Activated naive CD4-positive, alpha-beta T cell treated with anti-CD3 and anti-CD28 coated beads for 36 hours (primary cell): ENCODE data around the gene SLC22A5. TPM values are rescaled to one million over a fixed set of nuclear protein-coding genes. Genes with fewer than 3 reads are reported as not detected.
"Not testable (repeated sequence)": the region's sequence is repeated elsewhere in the genome, so short reads cannot be mapped to it uniquely, and the experiment has no call there.

Source experiments
- CTCF ChIA-PET: fragments of 350-600 bp; sonication (Branson Sonifier 250); formaldehyde crosslinking; loops from one replicate; lab custom pipeline; 2021; ENCODE audit warnings: antibody characterized with exemption; lab: Charles Lee
- DNase-seq: peaks from one replicate; pipeline ENCODE4 v3.0.0-alpha.2; 2020
- H3K27ac Mint-ChIP-seq: one replicate; pipeline ENCODE4 v1.8.0; 2021; ENCODE audit warnings: mild to moderate bottlenecking, mixed read lengths
- H3K27me3 Mint-ChIP-seq: one replicate; pipeline ENCODE4 v1.8.0; 2021; ENCODE audit warnings: low read depth, mixed read lengths
- H3K36me3 Mint-ChIP-seq: one replicate; pipeline ENCODE4 v1.8.0; 2021; ENCODE audit warnings: low read depth, mixed read lengths
- H3K4me1 Mint-ChIP-seq: one replicate; pipeline ENCODE4 v1.8.0; 2021; ENCODE audit warnings: low read depth, mixed read lengths
- H3K4me3 Mint-ChIP-seq: one replicate; pipeline ENCODE4 v1.8.0; 2021; ENCODE audit warnings: mild to moderate bottlenecking, moderate library complexity, mixed read lengths
- H3K9me3 Mint-ChIP-seq: one replicate; pipeline ENCODE4 v1.8.0; 2021; ENCODE audit warnings: mixed read lengths
- intact Hi-C: fragments of 100-400 bp; cut with micrococcal nuclease; formaldehyde crosslinking; loops from one replicate; pipeline ENCODE4 v1.15.1; 2023
- total RNA-seq, 2 experiments: library from RNA; stranded (reverse); gene quantifications; one replicate each; pipeline ENCODE4 v1.2.3, GENCODE V29; 2021

The SLC22A5 gene
- total RNA-seq, 2 experiments from 2014 or later, result 3.1 to 3.6 TPM

- Mint-ChIP-seq H3K9me3 (no peaks in the 10 kb centered on the region), H3K4me1 (peaks cover 88% of the 10 kb centered on the region), H3K36me3 (peaks cover 19% of the 10 kb centered on the region), H3K4me3 (no peak overlapping the region), H3K27ac (no peak overlapping the region), H3K27me3 (no peaks in the 10 kb centered on the region)
- no peak for DNase-seq
- intact Hi-C loops, result loop anchor here (10.0 kb wide), 1 partner anchor 622 kb away; the partner anchor contains the start of gene HSPA4
- CTCF ChIA-PET, result no interaction called here
Observed at GRCh38 chr5:132433141-132433540, 63.6 kb downstream of the SLC22A5 start.

- CTCF ChIA-PET, result interaction anchor here (0.8 kb wide), 1 partner anchor 8 kb away, joined by 3 read pairs; no protein-coding TSS in a partner anchor
- intact Hi-C loops, result loop anchor here (10.0 kb wide), 1 partner anchor 620 kb away; the partner anchor contains the start of gene HSPA4
- Mint-ChIP-seq H3K9me3 (no peaks in the 10 kb centered on the region), H3K36me3 (peaks cover 19% of the 10 kb centered on the region), H3K4me1 (peaks cover 86% of the 10 kb centered on the region), H3K4me3 (no peak overlapping the region), H3K27ac (no peak overlapping the region), H3K27me3 (no peaks in the 10 kb centered on the region)
- DNase-seq, result no peak
Observed at GRCh38 chr5:132434416-132435286, 65.1 kb downstream of the SLC22A5 start.

GRCh38 chr5:132435447-132435846 lies 65.9 kb downstream of the SLC22A5 start:
- intact Hi-C loops, result loop anchor here (10.0 kb wide), 1 partner anchor 619 kb away; the partner anchor contains the start of gene HSPA4
- CTCF ChIA-PET, result interaction anchor here (0.8 to 1.5 kb wide), 2 partner anchors 9 to 34 kb away, joined by 3 read pairs; no protein-coding TSS in a partner anchor
- no peak for DNase-seq
- Mint-ChIP-seq H3K4me3 (no peak overlapping the region), H3K9me3 (no peaks in the 10 kb centered on the region), H3K27ac (no peak overlapping the region), H3K4me1 (peaks cover 86% of the 10 kb centered on the region), H3K27me3 (no peaks in the 10 kb centered on the region), H3K36me3 (peaks cover 17% of the 10 kb centered on the region)

- Mint-ChIP-seq H3K9me3 (no peaks in the 10 kb centered on the region), H3K27ac (no peak overlapping the region), H3K27me3 (no peaks in the 10 kb centered on the region), H3K36me3 (peaks cover 13% of the 10 kb centered on the region), H3K4me3 (no peak overlapping the region), H3K4me1 (peaks cover 86% of the 10 kb centered on the region)
- no peak for DNase-seq
- CTCF ChIA-PET, result interaction anchor here (0.8 to 1.5 kb wide), 4 partner anchors 9 to 34 kb away, joined by 3 to 5 read pairs (median 3); no protein-coding TSS in a partner anchor
- intact Hi-C loops, result loop anchor here (10.0 kb wide), 1 partner anchor 619 kb away; the partner anchor contains the start of gene HSPA4
Observed at GRCh38 chr5:132435886-132436285, 66.4 kb downstream of the SLC22A5 start.

- CTCF ChIA-PET, result interaction anchor here (1.1 to 1.5 kb wide), 6 partner anchors 10 to 42 kb away, joined by 3 to 5 read pairs (median 4); no protein-coding TSS in a partner anchor
- H3K4me3 Mint-ChIP-seq, result no peak overlapping the region
Observed at GRCh38 chr5:132436936-132437335, 67.4 kb downstream of the SLC22A5 start.

GRCh38 chr5:132437604-132438266 lies 68.2 kb downstream of the SLC22A5 start:
- CTCF ChIA-PET, result interaction anchor here (0.6 to 2.1 kb wide), 10 partner anchors 8 to 63 kb away, joined by 3 to 6 read pairs (median 4); no protein-coding TSS in a partner anchor
- peak overlapping the region; percentile 81 for H3K27ac Mint-ChIP-seq
- peak overlapping the region; percentile 46 for H3K4me3 Mint-ChIP-seq
- no peaks in the 10 kb centered on the region for H3K9me3 Mint-ChIP-seq
- DNase-seq, result peak; percentile 83
- peaks cover 10% of the 10 kb centered on the region for H3K36me3 Mint-ChIP-seq
- H3K4me1 Mint-ChIP-seq, result peaks cover 83% of the 10 kb centered on the region
- intact Hi-C loops, result loop anchor here (1.0 to 10.0 kb wide), 5 partner anchors 9 to 617 kb away; partner anchors contain the start of gene HSPA4
- no peaks in the 10 kb centered on the region for H3K27me3 Mint-ChIP-seq

More at GRCh38 chr5:132436936-132437335, 67.4 kb downstream of the SLC22A5 start:
- intact Hi-C loops, result loop anchor here (1.0 to 10.0 kb wide), 5 partner anchors 9 to 618 kb away; partner anchors contain the start of gene HSPA4
- peaks cover 10% of the 10 kb centered on the region for H3K36me3 Mint-ChIP-seq
- no peak for DNase-seq
- no peaks in the 10 kb centered on the region for H3K27me3 Mint-ChIP-seq
- H3K27ac Mint-ChIP-seq, result peak overlapping the region; percentile 81
- H3K9me3 Mint-ChIP-seq, result no peaks in the 10 kb centered on the region
- H3K4me1 Mint-ChIP-seq, result peaks cover 84% of the 10 kb centered on the region

- DNase-seq, H3K27me3 Mint-ChIP-seq, H3K36me3 Mint-ChIP-seq, H3K9me3 Mint-ChIP-seq: not testable (repeated sequence)
- peak overlapping the region; percentile 81 for H3K27ac Mint-ChIP-seq
- CTCF ChIA-PET, result interaction anchor here (0.6 to 2.2 kb wide), 11 partner anchors 9 to 63 kb away, joined by 3 to 6 read pairs (median 4); no protein-coding TSS in a partner anchor
- intact Hi-C loops, result loop anchor here (10.0 kb wide), 1 partner anchor 617 kb away; the partner anchor contains the start of gene HSPA4
- H3K4me3 Mint-ChIP-seq, result peak overlapping the region; percentile 19
- H3K4me1 Mint-ChIP-seq, result peaks cover 83% of the 10 kb centered on the region
Observed at GRCh38 chr5:132438267-132438645, 68.7 kb downstream of the SLC22A5 start.

- intact Hi-C loops, result loop anchor here (1.0 to 10.0 kb wide), 2 partner anchors 49 to 616 kb away; partner anchors contain the start of gene HSPA4
- no peak for DNase-seq
- H3K4me3 Mint-ChIP-seq, result no peak overlapping the region
- H3K4me1 Mint-ChIP-seq, result peaks cover 88% of the 10 kb centered on the region
- H3K36me3 Mint-ChIP-seq, result peaks cover 7% of the 10 kb centered on the region
- peak overlapping the region; percentile 21 for H3K27ac Mint-ChIP-seq
- CTCF ChIA-PET, result interaction anchor here (0.8 to 2.2 kb wide), 10 partner anchors 8 to 62 kb away, joined by 3 to 6 read pairs (median 4); no protein-coding TSS in a partner anchor
- no peaks in the 10 kb centered on the region for H3K27me3 Mint-ChIP-seq
- H3K9me3 Mint-ChIP-seq, result no peaks in the 10 kb centered on the region
Observed at GRCh38 chr5:132438917-132439316, 69.4 kb downstream of the SLC22A5 start.

GRCh38 chr5:132439521-132440089 lies 70.1 kb downstream of the SLC22A5 start:
- Mint-ChIP-seq H3K4me1 (peaks cover 87% of the 10 kb centered on the region), H3K36me3 (peaks cover 6% of the 10 kb centered on the region), H3K27me3 (no peaks in the 10 kb centered on the region), H3K9me3 (no peaks in the 10 kb centered on the region), H3K4me3 (no peak overlapping the region), H3K27ac (peak overlapping the region; percentile 15)
- DNase-seq, result peak; percentile 67
- CTCF ChIA-PET, result interaction anchor here (0.7 to 2.2 kb wide), 8 partner anchors 9 to 61 kb away, joined by 3 to 6 read pairs (median 4); no protein-coding TSS in a partner anchor
- intact Hi-C loops, result loop anchor here (1.0 to 10.0 kb wide), 2 partner anchors 49 to 615 kb away; partner anchors contain the start of gene HSPA4

- H3K4me1 Mint-ChIP-seq, result peaks cover 88% of the 10 kb centered on the region
- no peaks in the 10 kb centered on the region for H3K27me3 Mint-ChIP-seq
- peaks cover 13% of the 10 kb centered on the region for H3K36me3 Mint-ChIP-seq
- H3K4me3 Mint-ChIP-seq, result no peak overlapping the region
- CTCF ChIA-PET, result interaction anchor here (1.1 to 1.2 kb wide), 2 partner anchors 12 to 16 kb away, joined by 3 read pairs; no protein-coding TSS in a partner anchor
- H3K27ac Mint-ChIP-seq, result no peak overlapping the region
- no peak for DNase-seq
- H3K9me3 Mint-ChIP-seq, result no peaks in the 10 kb centered on the region
- intact Hi-C loops, result no loop called here
Observed at GRCh38 chr5:132444061-132444460, 74.6 kb downstream of the SLC22A5 start.
